Cardiac septum (tissue), 1 donor: ENCODE measurements around the gene KCNQ2. TPM values are rescaled to one million over a fixed set of nuclear protein-coding genes. Genes with fewer than 3 reads are reported as not detected.

Experiments used
- DNase-seq: peaks from one replicate; pipeline ENCODE4 v3.0.0-alpha.2; 2020; ENCODE audit warnings: low spot score
- intact Hi-C: fragments of 100-400 bp; cut with DNase I; formaldehyde crosslinking; loops from one replicate; pipeline ENCODE4 v1.14.0; 2022
- total RNA-seq: library from RNA; stranded (reverse); fragmentation: NEBNext Ultra II Directional; extraction: Animal tissue kit (Norgen Biotek cat#: 25700); gene quantifications from one replicate; pipeline ENCODE4 v1.2.1, GENCODE V29; 2021
- donor health status: DM: no; HTN: no; CAD: no.

Gene KCNQ2
- total RNA-seq, 1 donor from 2014 or later = 0.86 TPM

DNA sequence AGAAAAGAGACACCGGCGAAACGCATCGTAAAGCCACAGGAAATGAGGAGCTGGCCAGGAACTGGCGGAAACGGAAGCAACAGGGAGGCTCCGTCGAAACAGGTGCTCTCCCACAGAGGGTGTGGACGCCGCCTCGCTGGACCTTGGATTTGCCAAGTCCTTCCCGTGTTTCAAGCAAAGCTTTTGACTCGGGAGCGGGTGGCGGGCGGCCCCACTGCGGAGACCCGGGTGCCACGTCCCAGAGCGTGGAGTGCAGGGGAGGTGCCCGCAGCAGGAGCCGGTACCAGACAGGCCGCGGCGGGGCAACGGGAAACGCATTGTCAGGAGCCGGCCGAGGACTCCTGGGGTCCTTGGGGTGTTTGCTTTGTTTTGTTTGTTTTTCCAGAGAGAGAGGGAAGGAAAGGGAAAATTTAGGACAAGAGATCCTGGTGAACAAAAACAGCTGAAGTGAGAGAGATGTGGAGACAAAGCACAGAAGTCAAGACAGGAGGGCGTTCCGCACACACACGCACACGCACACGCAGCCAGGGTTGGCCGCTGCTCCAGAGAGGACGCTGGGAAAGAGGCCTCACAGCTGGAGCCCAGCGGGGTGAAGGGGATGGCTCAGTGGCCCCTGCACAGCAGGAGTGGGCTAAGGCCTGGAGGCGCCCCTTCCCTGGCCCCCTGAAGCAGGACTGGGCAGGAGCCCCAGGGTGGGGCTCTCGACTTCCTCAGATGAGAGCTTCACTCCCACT, 60.4 kb downstream of the KCNQ2 start:
- intact Hi-C loops = no loop called here

GRCh38 chr20:63411151-63411897, 61.1 kb downstream of the KCNQ2 start:
- intact Hi-C loops = no loop called here
- DNase-seq = no peak

More for the DNA sequence above, 60.4 kb downstream of the KCNQ2 start:
- DNase-seq = no peak

DNA sequence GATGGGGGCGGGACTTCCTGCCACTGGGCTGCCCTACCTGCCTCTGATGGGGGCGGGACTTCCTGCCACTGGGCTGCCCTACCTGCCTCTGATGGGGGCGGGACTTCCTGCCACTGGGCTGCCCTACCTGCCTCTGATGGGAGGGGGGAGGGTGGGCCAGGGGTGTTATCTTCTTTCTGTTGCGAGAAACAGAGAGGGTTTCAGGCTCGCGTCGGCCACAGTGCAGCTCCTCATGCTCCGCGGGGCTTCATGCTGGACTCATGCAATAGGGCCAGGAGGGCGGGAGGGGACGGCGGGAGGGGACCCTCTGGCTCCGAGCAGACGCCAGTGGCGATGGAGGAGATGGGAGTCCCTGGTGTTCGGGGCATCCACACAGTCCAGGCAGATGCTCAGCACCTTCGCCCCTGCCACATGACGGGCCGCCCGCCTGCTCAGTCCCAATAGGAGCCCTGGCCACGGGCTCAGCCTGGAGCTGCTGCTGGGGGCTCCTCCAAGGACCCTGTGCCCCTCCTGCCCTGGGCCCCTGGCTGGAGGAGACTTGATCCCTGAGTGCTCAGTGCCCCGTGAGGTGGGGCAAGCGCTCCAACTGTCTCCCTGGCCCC, 62.5 kb downstream of the KCNQ2 start:
- no peak for DNase-seq
- intact Hi-C loops = no loop called here

GRCh38 chr20:63409066-63409833, 63.2 kb downstream of the KCNQ2 start:
- intact Hi-C loops = no loop called here
- no peak for DNase-seq

DNA sequence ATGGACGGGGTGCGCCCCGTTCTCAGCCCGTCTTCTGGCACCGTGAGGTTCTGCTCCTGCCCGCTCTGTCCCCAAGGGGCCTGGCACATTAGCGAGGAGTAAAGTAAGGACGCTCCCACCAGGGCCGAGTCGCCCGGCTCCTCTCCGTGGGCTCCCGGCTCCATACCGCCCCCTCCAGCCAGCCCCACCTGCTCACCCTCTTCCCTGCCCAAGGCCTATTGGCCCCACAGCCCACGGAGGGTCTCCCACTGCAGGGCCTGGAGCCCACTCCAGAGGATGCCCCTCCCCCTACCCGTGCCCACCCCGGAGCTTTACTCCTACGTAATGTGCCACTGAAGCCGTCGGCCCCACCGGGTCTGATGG, 63.8 kb downstream of the KCNQ2 start:
- DNase-seq = no peak
- intact Hi-C loops = no loop called here

DNA sequence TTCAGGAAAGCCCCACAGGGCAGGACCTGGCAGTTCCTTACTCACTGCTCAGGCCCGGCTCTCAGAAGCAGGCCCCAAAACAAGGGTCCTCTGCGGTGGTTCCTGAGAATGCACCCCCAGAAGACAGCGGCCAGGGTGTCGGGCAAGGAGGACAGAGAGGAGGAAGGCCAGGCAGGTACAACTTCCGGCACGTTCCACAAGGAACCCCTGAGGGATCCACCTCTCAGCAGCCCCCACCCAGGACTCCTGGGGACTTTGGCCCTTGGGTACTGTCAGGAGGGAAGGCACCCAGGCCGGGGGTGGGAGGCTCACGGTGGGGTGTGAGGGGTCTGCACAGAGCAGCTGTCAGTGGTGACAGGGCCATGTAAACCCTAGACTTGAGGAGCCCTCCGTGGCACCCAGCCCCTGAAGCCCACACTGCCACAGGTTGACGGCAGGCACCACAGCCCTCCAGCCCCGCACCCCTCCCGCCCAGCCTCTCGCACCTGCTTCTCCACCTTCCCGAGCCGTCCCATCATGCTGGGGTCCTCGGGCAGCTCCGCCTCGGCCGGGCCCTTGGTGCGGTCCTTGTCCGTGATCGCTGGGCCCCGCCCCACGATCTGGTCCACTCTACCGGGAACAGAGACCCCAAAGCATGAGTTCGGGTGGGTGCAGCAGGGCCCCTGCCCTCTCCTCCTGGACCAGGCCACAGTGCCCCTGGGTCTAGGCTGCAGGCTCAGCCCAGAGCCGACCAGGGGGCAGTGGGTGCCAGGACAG, 64.3 kb downstream of the KCNQ2 start:
- no peak for DNase-seq

DNA sequence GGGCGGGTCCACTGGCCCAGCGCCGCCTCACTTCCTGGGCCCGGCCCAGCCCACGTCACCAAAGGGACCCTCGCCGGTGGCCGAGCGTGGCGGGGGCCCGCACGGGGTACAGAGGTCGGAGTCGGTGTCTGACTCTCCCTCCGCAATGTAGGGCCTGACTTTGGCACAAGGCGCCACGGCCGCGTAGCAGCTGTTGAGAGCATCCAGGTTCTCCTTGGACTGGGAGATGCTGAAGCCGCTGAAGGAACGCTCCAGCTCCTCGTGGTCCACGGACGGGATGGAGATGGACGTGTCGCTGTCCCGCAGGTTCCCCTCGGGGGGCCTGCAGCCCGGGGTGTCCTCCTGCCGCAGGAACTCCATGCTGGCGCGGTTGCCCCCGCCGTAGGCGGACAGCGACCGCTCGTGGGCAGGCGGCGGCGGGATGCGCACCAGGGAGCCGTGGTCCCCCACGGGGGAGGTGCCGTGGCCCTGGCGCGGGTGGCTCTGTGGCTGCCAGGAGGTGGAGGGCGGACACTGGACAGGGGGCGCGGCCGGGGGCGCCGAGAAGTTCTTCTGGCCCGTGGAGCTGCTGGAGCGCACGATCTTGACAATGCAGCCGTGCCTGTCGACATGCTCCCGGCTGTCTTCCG, 65.7 kb downstream of the KCNQ2 start:
- intact Hi-C loops = no loop called here
- no peak for DNase-seq

More for the DNA sequence above, 64.3 kb downstream of the KCNQ2 start:
- intact Hi-C loops = no loop called here

GRCh38 chr20:63406011-63406410, 66.4 kb downstream of the KCNQ2 start:
- DNase-seq = no peak
- intact Hi-C loops = no loop called here

GRCh38 chr20:63405102-63405730, 67.2 kb downstream of the KCNQ2 start:
- intact Hi-C loops = no loop called here

DNA sequence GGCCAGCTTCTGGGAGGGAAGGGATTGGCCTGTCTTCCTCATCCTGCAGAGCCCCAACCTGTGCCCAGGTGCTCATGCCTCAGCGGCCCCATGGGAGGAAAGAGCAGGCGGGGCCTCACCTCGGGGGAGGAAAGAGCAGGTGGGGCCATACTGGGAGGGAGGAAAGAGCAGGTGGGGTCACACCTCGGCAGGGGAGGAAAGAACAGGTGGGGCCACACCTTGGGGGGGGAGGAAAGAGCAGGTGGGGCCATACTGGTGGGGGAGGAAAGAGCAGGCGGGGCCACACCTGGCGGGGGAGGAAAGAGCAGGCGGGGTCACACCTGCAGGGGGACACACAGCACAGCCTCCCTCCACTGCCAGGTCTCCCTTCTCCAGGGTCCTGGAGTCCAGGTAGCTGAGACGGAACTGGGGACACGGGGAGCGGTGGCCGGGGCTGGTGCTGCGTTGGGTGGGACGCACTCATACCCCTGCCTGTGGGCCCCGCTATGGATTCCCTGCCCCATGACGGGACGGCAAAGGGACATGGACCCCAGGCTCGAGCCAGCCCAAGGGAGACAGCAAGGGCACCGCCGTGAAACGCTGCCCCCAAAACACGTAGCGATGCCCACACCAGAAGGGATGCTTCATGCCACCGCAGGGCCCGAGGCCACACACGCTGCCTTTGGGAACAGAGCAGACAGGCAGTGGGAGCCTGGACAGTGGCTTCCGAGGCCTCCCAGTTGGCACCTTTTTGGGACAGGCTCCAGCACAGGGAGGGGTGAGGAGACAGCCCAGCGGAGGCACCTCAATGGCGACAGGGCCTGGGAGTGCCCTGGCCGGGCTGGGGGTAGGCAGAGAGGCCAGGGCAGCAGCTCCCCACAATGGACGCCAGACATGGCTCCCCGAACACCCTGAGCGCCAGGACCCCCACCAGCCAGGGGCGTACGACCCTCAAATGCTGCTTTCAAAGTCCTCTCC, 68.0 kb downstream of the KCNQ2 start:
- intact Hi-C loops = no loop called here
- DNase-seq = no peak

More at GRCh38 chr20:63405102-63405730, 67.2 kb downstream of the KCNQ2 start:
- no peak for DNase-seq

DNA sequence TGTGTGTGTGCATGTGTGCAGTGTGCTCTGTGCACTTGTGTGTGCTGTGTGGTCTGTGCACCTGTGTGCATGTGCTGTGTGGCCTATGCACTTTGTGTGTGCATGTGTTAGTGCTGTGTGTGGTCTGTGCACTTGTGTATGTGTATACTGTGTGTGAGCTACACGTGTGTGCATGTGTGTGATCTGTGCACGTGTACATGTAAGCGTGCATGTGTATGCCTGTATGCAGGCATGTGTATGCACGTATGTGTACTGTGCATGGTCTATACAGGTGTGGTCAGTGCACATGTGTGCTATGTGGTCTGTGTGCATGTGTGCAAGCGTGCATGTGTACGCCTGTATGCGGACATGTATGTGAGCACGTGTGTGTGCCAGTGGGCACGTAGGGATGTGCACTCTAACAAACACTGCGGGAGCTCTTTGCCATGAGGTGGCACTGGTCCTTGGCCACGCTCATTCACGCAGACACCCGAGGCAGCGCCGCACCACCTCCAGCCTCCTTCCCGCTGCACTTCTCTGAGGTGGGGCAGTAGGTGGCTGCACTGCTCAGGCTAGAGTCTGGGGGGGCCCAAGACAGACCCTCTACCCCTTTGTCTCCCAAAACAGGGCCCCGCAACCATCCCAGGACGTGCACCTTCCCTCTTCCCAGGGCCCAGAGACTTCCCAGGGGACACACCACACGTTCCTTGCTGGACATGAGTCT, 68.9 kb downstream of the KCNQ2 start:
- DNase-seq = no peak
- intact Hi-C loops = no loop called here

- intact Hi-C loops = no loop called here
- no peak for DNase-seq
Observed at GRCh38 chr20:63402860-63403220, 69.6 kb downstream of the KCNQ2 start.

- DNase-seq = no peak
- intact Hi-C loops = no loop called here
Observed at GRCh38 chr20:63402181-63402859, 70.1 kb downstream of the KCNQ2 start.

GRCh38 chr20:63401384-63402110, 70.9 kb downstream of the KCNQ2 start:
- DNase-seq = no peak
- intact Hi-C loops = no loop called here

- no peak for DNase-seq
- intact Hi-C loops = no loop called here
Observed at GRCh38 chr20:63400486-63401210, 71.8 kb downstream of the KCNQ2 start.
